CD4-positive, CD25-positive, alpha-beta regulatory T cell (primary cell): ENCODE measurements around the gene APOBEC3G. TPM values are rescaled to one million over a fixed set of nuclear protein-coding genes. Genes with fewer than 3 reads are reported as not detected.

Source experiments
- ATAC-seq, 2 donors: fragments of 150-1000 bp; cut with Tn5 transposase; one replicate each; pipeline ENCODE4 v1.10.0; 2021; ENCODE audit warnings: low read depth in 2 of 2, moderate number of reproducible peaks in 2 of 2, moderate library complexity in 1 of 2
- DNase-seq, 3 donors: peaks; one replicate each; pipeline versions ENCODE4 v3.0.0 to v3.0.0-alpha.2; 2012 to 2022; ENCODE audit warnings: mixed read lengths in 1 of 3
- H3K27ac ChIP-seq: one replicate; pipeline ENCODE4 v1.7.0; 2013; ENCODE audit warnings: mild to moderate bottlenecking, low read length; ENCODE audit not compliant: insufficient read depth, poor library complexity, severe bottlenecking
- H3K27me3 ChIP-seq: one replicate; pipeline ENCODE4 v1.7.0; 2013; ENCODE audit warnings: low read length; ENCODE audit not compliant: control insufficient read depth, insufficient read depth
- H3K36me3 ChIP-seq: one replicate; pipeline ENCODE4 v1.7.0; 2013; ENCODE audit warnings: mild to moderate bottlenecking, low read length, moderate library complexity; ENCODE audit not compliant: control insufficient read depth, insufficient read depth
- H3K4me1 ChIP-seq: 2 replicates; pipeline ENCODE4 v1.7.0; 2013; ENCODE audit warnings: mild to moderate bottlenecking, low read length; ENCODE audit not compliant: insufficient read depth, control insufficient read depth, poor library complexity, severe bottlenecking
- H3K4me3 ChIP-seq: one replicate; pipeline ENCODE4 v1.7.0; 2013; ENCODE audit warnings: low read depth, mild to moderate bottlenecking, low read length, moderate library complexity
- H3K9me3 ChIP-seq, 2 experiments: 1 replicate in 1 of 2; 2 replicates in 1 of 2; pipeline ENCODE4 v1.7.0; 2013; ENCODE audit warnings: low read length in 2 of 2, mild to moderate bottlenecking in 1 of 2, moderate library complexity in 1 of 2; ENCODE audit not compliant: control insufficient read depth in 2 of 2
- H3K27ac Mint-ChIP-seq, 3 donors: one replicate each; pipeline ENCODE4 v1.8.0; 2020 to 2022; ENCODE audit warnings: mild to moderate bottlenecking in 3 of 3, mixed read lengths in 3 of 3, moderate library complexity in 2 of 3
- H3K27me3 Mint-ChIP-seq: one replicate; pipeline ENCODE4 v1.8.0; 2022; ENCODE audit warnings: mild to moderate bottlenecking, mixed read lengths
- H3K36me3 Mint-ChIP-seq: one replicate; pipeline ENCODE4 v1.8.0; 2020; ENCODE audit warnings: mixed read lengths
- H3K4me1 Mint-ChIP-seq, 4 donors: one replicate each; pipeline ENCODE4 v1.8.0; 2020 to 2022; ENCODE audit warnings: mixed read lengths in 4 of 4, mild to moderate bottlenecking in 1 of 4
- H3K4me3 Mint-ChIP-seq, 4 donors: one replicate each; pipeline ENCODE4 v1.8.0; 2020 to 2022; ENCODE audit warnings: mild to moderate bottlenecking in 4 of 4, mixed read lengths in 4 of 4, moderate library complexity in 3 of 4
- H3K9me3 Mint-ChIP-seq, 7 donors: one replicate each; pipeline ENCODE4 v1.8.0; 2020 to 2022; ENCODE audit warnings: mixed read lengths in 7 of 7, mild to moderate bottlenecking in 3 of 7, moderate library complexity in 2 of 7
- polyA plus RNA-seq, 4 donors: library from polyadenylated mRNA; unstranded; fragments of 300-500 nt; fragmentation: Illumina TruSeq; gene quantifications; one replicate each; pipeline ENCODE4 v1.2.3, GENCODE V29; 2021
- total RNA-seq: library from RNA; stranded (reverse); gene quantifications from one replicate; pipeline ENCODE4 v1.2.3, GENCODE V29; 2022

APOBEC3G gene
- total and polyA plus RNA-seq, 5 donors from 2014 or later: 49.0 to 105 (median 61.1) TPM

GRCh38 chr22:39088685-39089032 is 11.6 kb downstream of the APOBEC3G start:
- peak overlapping the region; percentile 94 for H3K27ac ChIP-seq
- no peak for DNase-seq
- Mint-ChIP-seq H3K4me3 (peak overlapping the region in 1 of 4 donors; percentile 60), H3K36me3 (peaks cover 10% of the 10 kb centered on the region), H3K4me1 (peaks cover 11 to 65% (median 42%) of the 10 kb centered on the region in 4 donors), H3K27me3 (no peaks in the 10 kb centered on the region), H3K9me3 (no peaks in the 10 kb centered on the region), H3K27ac (peak overlapping the region; percentile 43 to 99 (median 94))
- H3K27me3 ChIP-seq: no peaks in the 10 kb centered on the region
- H3K4me1 ChIP-seq: peaks cover 50% of the 10 kb centered on the region
- ATAC-seq: no peak
- peaks cover 7% of the 10 kb centered on the region for H3K36me3 ChIP-seq
- no peak overlapping the region for H3K4me3 ChIP-seq
- H3K9me3 ChIP-seq: no peaks in the 10 kb centered on the region

GRCh38 chr22:39089928-39090327 is 12.9 kb downstream of the APOBEC3G start:
- Histone ChIP-seq H3K27ac (peak overlapping the region; percentile 94), H3K4me1 (peaks cover 58% of the 10 kb centered on the region), H3K9me3 (no peaks in the 10 kb centered on the region), H3K4me3 (peak overlapping the region; percentile 65), H3K27me3 (no peaks in the 10 kb centered on the region), H3K36me3 (peaks cover 7% of the 10 kb centered on the region)
- peaks cover 10% of the 10 kb centered on the region for H3K36me3 Mint-ChIP-seq
- peak overlapping the region; percentile 94 to 99 (median 96) for H3K27ac Mint-ChIP-seq
- H3K4me3 Mint-ChIP-seq: peak overlapping the region; percentile 70 to 92 (median 78)
- H3K4me1 Mint-ChIP-seq: peaks cover 11 to 75% (median 49%) of the 10 kb centered on the region in 4 donors
- no peaks in the 10 kb centered on the region for H3K9me3 Mint-ChIP-seq
- no peaks in the 10 kb centered on the region for H3K27me3 Mint-ChIP-seq
- no peak for DNase-seq
- no peak for ATAC-seq

- Mint-ChIP-seq H3K27ac (peak overlapping the region; percentile 94 to 99 (median 96)), H3K36me3 (peaks cover 10% of the 10 kb centered on the region), H3K4me1 (peaks cover 11 to 79% (median 52%) of the 10 kb centered on the region in 4 donors), H3K9me3 (no peaks in the 10 kb centered on the region), H3K4me3 (peak overlapping the region; percentile 70 to 92 (median 78)), H3K27me3 (no peaks in the 10 kb centered on the region)
- Histone ChIP-seq H3K9me3 (no peaks in the 10 kb centered on the region), H3K27ac (peak overlapping the region; percentile 94), H3K4me1 (peaks cover 62% of the 10 kb centered on the region), H3K4me3 (peak overlapping the region; percentile 65), H3K27me3 (no peaks in the 10 kb centered on the region), H3K36me3 (peaks cover 7% of the 10 kb centered on the region)
- DNase-seq (peak; percentile 69 to 97 (median 85)), ATAC-seq (peak; percentile 86 to 88)
Observed at GRCh38 chr22:39090426-39091064, 13.5 kb downstream of the APOBEC3G start.

GRCh38 chr22:39091126-39092081 is 14.3 kb downstream of the APOBEC3G start:
- Mint-ChIP-seq H3K36me3 (peaks cover 7% of the 10 kb centered on the region), H3K4me3 (peak overlapping the region; percentile 70 to 92 (median 78)), H3K4me1 (peaks cover 11 to 85% (median 49%) of the 10 kb centered on the region in 4 donors), H3K9me3 (no peaks in the 10 kb centered on the region), H3K27ac (peak overlapping the region; percentile 94 to 99 (median 96)), H3K27me3 (no peaks in the 10 kb centered on the region)
- peaks cover 68% of the 10 kb centered on the region for H3K4me1 ChIP-seq
- no peak for ATAC-seq
- H3K36me3 ChIP-seq: peaks cover 4% of the 10 kb centered on the region
- H3K27ac ChIP-seq: peak overlapping the region; percentile 94
- DNase-seq: peak in 1 of 3 donors; percentile 24
- peak overlapping the region; percentile 65 for H3K4me3 ChIP-seq
- H3K27me3 ChIP-seq: no peaks in the 10 kb centered on the region
- H3K9me3 ChIP-seq: no peaks in the 10 kb centered on the region

GRCh38 chr22:39092111-39092862 is 15.2 kb downstream of the APOBEC3G start:
- Mint-ChIP-seq H3K4me3 (peak overlapping the region; percentile 46 to 80 (median 68)), H3K27ac (peak overlapping the region; percentile 94 to 99 (median 96)), H3K4me1 (peaks cover 11 to 89% (median 51%) of the 10 kb centered on the region in 4 donors), H3K36me3 (peaks cover 4% of the 10 kb centered on the region), H3K9me3 (no peaks in the 10 kb centered on the region), H3K27me3 (no peaks in the 10 kb centered on the region)
- Histone ChIP-seq H3K27me3 (no peaks in the 10 kb centered on the region), H3K4me1 (peaks cover 74% of the 10 kb centered on the region), H3K36me3 (peaks cover under 1% of the 10 kb centered on the region), H3K4me3 (no peak overlapping the region), H3K27ac (peak overlapping the region; percentile 94), H3K9me3 (no peaks in the 10 kb centered on the region)
- DNase-seq (peak in 1 of 3 donors; percentile 42), ATAC-seq (no peak)

GRCh38 chr22:39094717-39095389 is 17.8 kb downstream of the APOBEC3G start:
- peak overlapping the region; percentile 93 for H3K27ac ChIP-seq

GRCh38 chr22:39095971-39096370 is 18.9 kb downstream of the APOBEC3G start:
- Mint-ChIP-seq H3K36me3 (no peaks in the 10 kb centered on the region), H3K4me1 (peaks cover 5 to 86% (median 48%) of the 10 kb centered on the region in 4 donors), H3K27me3 (no peaks in the 10 kb centered on the region), H3K9me3 (no peaks in the 10 kb centered on the region), H3K4me3 (peak overlapping the region in 1 of 4 donors; percentile 12), H3K27ac (peak overlapping the region; percentile 76 to 88 (median 88))
- Histone ChIP-seq H3K27ac (peak overlapping the region; percentile 93), H3K9me3 (no peaks in the 10 kb centered on the region), H3K27me3 (no peaks in the 10 kb centered on the region), H3K4me1 (peaks cover 79% of the 10 kb centered on the region), H3K36me3 (no peaks in the 10 kb centered on the region), H3K4me3 (no peak overlapping the region)
- ATAC-seq (no peak), DNase-seq (no peak)

More at GRCh38 chr22:39094717-39095389, 17.8 kb downstream of the APOBEC3G start:
- DNase-seq (peak in 1 of 3 donors; percentile 59), ATAC-seq (no peak)
- H3K27me3 Mint-ChIP-seq: no peaks in the 10 kb centered on the region
- Histone ChIP-seq H3K4me1 (peaks cover 84% of the 10 kb centered on the region), H3K36me3 (no peaks in the 10 kb centered on the region), H3K9me3 (no peaks in the 10 kb centered on the region), H3K4me3 (no peak overlapping the region), H3K27me3 (no peaks in the 10 kb centered on the region)
- peaks cover 9 to 90% (median 56%) of the 10 kb centered on the region in 4 donors for H3K4me1 Mint-ChIP-seq
- H3K27ac Mint-ChIP-seq: peak overlapping the region; percentile 60 to 88 (median 88)
- no peaks in the 10 kb centered on the region for H3K36me3 Mint-ChIP-seq
- no peaks in the 10 kb centered on the region for H3K9me3 Mint-ChIP-seq
- peak overlapping the region in 2 of 4 donors; percentile 62 to 84 for H3K4me3 Mint-ChIP-seq
